HepG2 (cell line): ENCODE results near the gene JDP2. TPM values are rescaled to one million over a fixed set of nuclear protein-coding genes. Genes with fewer than 3 reads are reported as not detected.

Source experiments
- ATAC-seq: fragments of 200-7000 bp; cut with Tn5 transposase; 3 replicates; pipeline ENCODE4 v1.9.1; 2020; ENCODE audit warnings: mild to moderate bottlenecking, moderate library complexity
- BruUV-seq: library from RNA; stranded (reverse); fragments of 400-500 nt; replicated peaks from 2 replicates; lab custom pipeline; 2021; lab: Mats Ljungman, UMichigan
- CTCF ChIA-PET: fragments of 300-600 bp; formaldehyde crosslinking; extraction: SDS; loops from one replicate; lab custom pipeline; 2021; ENCODE audit warnings: low total read pairs, inconsistent platforms, low intra/inter-chr PET ratio; lab: Yijun Ruan, JAX
- POLR2A ChIA-PET: fragments of 350-600 bp; sonication (Branson Sonifier 250); formaldehyde crosslinking; loops from one replicate; lab custom pipeline; 2020; ENCODE audit warnings: antibody characterized with exemption, inconsistent platforms; lab: Yijun Ruan, JAX
- DNase-seq: peaks from one replicate; pipeline ENCODE4 v3.0.0-alpha.2; 2015; ENCODE audit warnings: low spot score
- FAIRE-seq: peaks from 3 replicates; lab custom pipeline; 2011; peaks lifted over from hg19 to GRCh38; lab: Jason Lieb, UNC
- H2AFZ ChIP-seq: one replicate; pipeline ENCODE4 v1.6.1; 2011; ENCODE audit warnings: low read length, inconsistent platforms
- H3K27ac ChIP-seq: fragments of 300-600 bp; 3 replicates; pipeline ENCODE4 v1.8.0; 2011; ENCODE audit warnings: mixed run types, mild to moderate bottlenecking, mixed read lengths, low read length, inconsistent platforms; ENCODE audit not compliant: insufficient read depth; ENCODE audit errors: extremely low read length
- H3K27me3 ChIP-seq, 2 experiments: fragments of 200-600 bp in 1 of 2; 2 replicates in 1 of 2; 3 replicates in 1 of 2; pipeline versions ENCODE4 v1.6.0 to v1.8.0; 2011; ENCODE audit warnings: low read length in 2 of 2, mild to moderate bottlenecking in 2 of 2, moderate library complexity in 2 of 2, inconsistent platforms in 1 of 2; ENCODE audit not compliant: insufficient read depth in 2 of 2, control insufficient read depth in 1 of 2
- H3K36me3 ChIP-seq, 2 experiments: fragments of 200-600 bp in 1 of 2; replicated peaks in 1 of 2; 2 replicates in 1 of 2; 3 replicates in 1 of 2; pipeline versions ENCODE4 v1.5.1 to v1.8.0; 2011; ENCODE audit warnings: low read length in 2 of 2, inconsistent platforms in 1 of 2; ENCODE audit not compliant: insufficient read depth in 2 of 2, control insufficient read depth in 1 of 2
- H3K4me1 ChIP-seq: 2 replicates; pipeline ENCODE4 v1.5.1; 2012; ENCODE audit warnings: low read length, inconsistent platforms; ENCODE audit not compliant: insufficient read depth
- H3K4me2 ChIP-seq: 2 replicates; pipeline ENCODE4 v1.6.0; 2011; ENCODE audit warnings: low read depth, low read length, inconsistent platforms
- H3K4me3 ChIP-seq, 3 experiments: fragments of 200-600 bp in 1 of 3; sonication (generic), shearing (Covaris generic) in 1 of 3; replicated peaks in 1 of 3; 2 replicates each; pipeline ENCODE4 v1.5.1; 2011 to 2016; ENCODE audit warnings: low read length in 3 of 3, inconsistent platforms in 2 of 3, low read depth in 2 of 3, mild to moderate bottlenecking in 2 of 3, control low read depth in 1 of 3, mixed read lengths in 1 of 3; ENCODE audit not compliant: insufficient read depth in 1 of 3
- H3K79me2 ChIP-seq: one replicate; pipeline ENCODE4 v1.6.1; 2011; ENCODE audit warnings: low read length, inconsistent platforms; ENCODE audit not compliant: insufficient read depth
- H3K9ac ChIP-seq: 2 replicates; pipeline ENCODE4 v1.6.0; 2011; ENCODE audit warnings: mild to moderate bottlenecking, low read depth, low read length, inconsistent platforms; ENCODE audit not compliant: insufficient read depth
- H3K9me3 ChIP-seq: 2 replicates; pipeline ENCODE4 v1.5.1; 2012; ENCODE audit warnings: mild to moderate bottlenecking, low read length
- H4K20me1 ChIP-seq: 2 replicates; pipeline ENCODE4 v1.6.0; 2011; ENCODE audit warnings: inconsistent platforms, mild to moderate bottlenecking, low read length, moderate library complexity; ENCODE audit not compliant: insufficient read depth
- CEBPB ChIP-seq: IDR thresholded peaks from 2 replicates; pipeline ENCODE4 v1.6.1; 2011; ENCODE audit warnings: low read depth, low read length, improper control_type of control experiment, borderline replicate concordance
- THAP11 ChIP-seq: IDR thresholded peaks from 2 replicates; pipeline ENCODE4 v1.6.1; 2016; ENCODE audit warnings: missing biosample characterization, missing genetic modification reagents
- ZFP36L2 ChIP-seq: sonication (generic); formaldehyde crosslinking; IDR thresholded peaks from 2 replicates; pipeline ENCODE4 v1.4.0; 2020; ENCODE audit warnings: missing genetic modification reagents
- ZNF138 ChIP-seq: sonication (generic); formaldehyde crosslinking; IDR thresholded peaks from 2 replicates; pipeline ENCODE4 v1.5.0; 2020; ENCODE audit warnings: mild to moderate bottlenecking, low read depth, missing genetic modification reagents
- ZNF274 ChIP-seq: sonication (generic); formaldehyde crosslinking; IDR thresholded peaks from 2 replicates; pipeline ENCODE4 v1.5.1; 2020; ENCODE audit warnings: mild to moderate bottlenecking, missing genetic modification reagents
- WGBS: methylation state at CpG from one replicate; pipeline ENCODE4 v1.1.6; 2017; ENCODE audit warnings: low lambda C conversion rate; 5-methylcytosine and 5-hydroxymethylcytosine counted together
- in situ Hi-C: cut with HindIII; loops from 2 replicates; pipeline ENCODE4 v1.10.0; 2017; ENCODE audit warnings: low pct_unique_long_range_greater_than_20kb; ENCODE audit not compliant: extremely low pct_ligation_motif_present
- intact Hi-C: fragments of 100-400 bp; cut with micrococcal nuclease; formaldehyde crosslinking; loops from one replicate; pipeline ENCODE4 v1.10.0; 2022; ENCODE audit not compliant: unreplicated experiment
- polyA plus RNA-seq, 8 experiments: library from polyadenylated mRNA; depleted of rRNA in 3 of 8; stranded (reverse) in 7 of 8; unstranded in 1 of 8; fragments of >200 nt; fragmentation: Illumina TruSeq in 4 of 8; extraction: Trizol in 4 of 8; gene quantifications; 2 replicates each; pipeline versions ENCODE4 v1.2.1 to v1.2.3, GENCODE V29; 2011 to 2016; ENCODE audit warnings: low read depth in 4 of 8, missing spikeins in 1 of 8, mixed read lengths in 1 of 8; ENCODE audit not compliant: insufficient read depth in 1 of 8
- total RNA-seq, 5 experiments: library from RNA; depleted of rRNA; stranded (reverse); fragments of >200 nt; fragmentation: Illumina TruSeq; extraction: Trizol; gene quantifications; 2 replicates each; pipeline ENCODE4 v1.2.3, GENCODE V29; 2016; ENCODE audit warnings: low read depth in 1 of 5

JDP2 gene
- total and polyA plus RNA-seq, 2 of the 13 experiments (the other 11 are each of a cell fraction or from before 2014, with no cell fraction given): 8.0 to 8.9 TPM

DNA sequence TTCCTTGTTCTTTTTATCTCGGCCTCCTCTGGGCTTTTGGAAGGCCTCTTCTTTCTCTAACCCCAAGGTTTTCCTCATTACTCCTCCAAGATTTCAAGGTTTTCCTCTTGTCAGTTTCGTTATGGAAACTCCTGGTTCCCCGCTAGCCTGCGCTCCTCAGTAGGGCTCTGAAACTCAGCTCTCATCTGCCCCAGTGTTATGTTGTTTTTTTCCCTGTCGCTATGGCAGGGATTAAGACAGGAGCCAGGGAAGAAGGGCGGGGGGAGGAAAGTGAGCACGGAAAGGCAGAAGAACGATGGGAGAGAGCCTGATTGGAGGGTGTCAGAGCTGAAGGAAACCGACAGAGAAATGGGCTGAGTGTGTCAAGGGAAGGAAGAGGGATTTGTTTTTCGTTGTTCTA is 26.5 kb upstream of the JDP2 start:
- POLR2A ChIA-PET: no interaction called here
- FAIRE-seq: no peak
- CTCF ChIA-PET: no interaction called here
- H3K79me2 ChIP-seq: no peaks in the 10 kb centered on the region
- no peak overlapping the region for H2AFZ ChIP-seq
- H3K4me1 ChIP-seq: no peaks in the 10 kb centered on the region
- H3K27me3 ChIP-seq: peaks cover 0 to 31% of the 10 kb centered on the region in 2 experiments; a peak in 4 of 5 replicates
- H3K27ac ChIP-seq: no peak overlapping the region
- no peak overlapping the region for H3K4me3 ChIP-seq
- in situ Hi-C loops (no loop called here), intact Hi-C loops (no loop called here)
- no peaks in the 10 kb centered on the region for H4K20me1 ChIP-seq
- no peak for DNase-seq
- no peak for TF ChIP-seq CEBPB
- TF ChIP-seq ZNF274 (CRISPR knock-in tag): no peak
- no peak for TF ChIP-seq ZFP36L2
- no TSS peak for BruUV-seq
- no peak overlapping the region for H3K4me2 ChIP-seq
- H3K9ac ChIP-seq: no peak overlapping the region
- 19% methylated on average over 10 of the region's 10 CpGs for WGBS
- H3K9me3 ChIP-seq: no peaks in the 10 kb centered on the region
- no peaks in the 10 kb centered on the region for H3K36me3 ChIP-seq
- ATAC-seq: no peak

DNA sequence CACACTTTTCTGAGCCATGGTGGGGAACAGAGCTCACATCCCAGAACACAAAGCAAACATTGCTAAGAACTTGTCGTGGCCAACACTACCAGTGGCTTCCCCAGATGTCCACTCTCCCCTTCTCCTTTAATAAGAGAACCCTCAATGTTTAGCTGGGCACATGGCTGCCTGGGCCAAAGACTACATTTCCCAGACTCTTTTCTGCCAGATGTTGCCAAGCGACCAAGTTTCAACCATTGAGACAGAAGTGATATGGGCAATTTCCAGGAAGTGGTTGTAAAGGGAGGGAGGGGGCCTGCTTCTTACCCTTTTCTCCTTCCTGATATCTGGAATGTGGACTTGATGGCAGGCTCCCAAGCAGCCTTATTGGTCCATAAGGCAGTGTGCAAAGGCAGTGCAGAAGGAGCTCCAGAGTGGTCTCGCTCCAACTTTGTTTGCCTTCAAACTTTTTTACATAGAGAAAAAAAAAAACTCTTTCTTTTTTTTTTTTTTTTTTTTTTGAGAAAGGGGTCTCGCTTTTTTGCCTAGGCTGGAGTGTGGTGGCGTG is 24.9 kb upstream of the JDP2 start:
- Histone ChIP-seq H3K36me3 (no peaks in the 10 kb centered on the region), H3K4me2 (no peak overlapping the region)

More for the DNA sequence above, 24.9 kb upstream of the JDP2 start:
- POLR2A ChIA-PET: interaction anchor here (0.6 kb wide), 1 partner anchor 143 kb away, joined by 3 read pairs; no protein-coding TSS in a partner anchor
- Histone ChIP-seq H3K4me1 (no peaks in the 10 kb centered on the region), H3K27me3 (peaks cover 0 to 31% of the 10 kb centered on the region in 2 experiments; a peak in 4 of 5 replicates), H3K4me3 (no peak overlapping the region), H4K20me1 (no peaks in the 10 kb centered on the region), H2AFZ (no peak overlapping the region), H3K9me3 (no peaks in the 10 kb centered on the region), H3K27ac (no peak overlapping the region), H3K79me2 (no peaks in the 10 kb centered on the region), H3K9ac (no peak overlapping the region)
- no peak for TF ChIP-seq ZNF138 (CRISPR knock-in tag)
- TF ChIP-seq THAP11 (CRISPR knock-in tag): 0 out of 2 replicates have a peak, but pooled peaks have one; percentile 17
- in situ Hi-C loops (no loop called here), intact Hi-C loops (no loop called here)
- 50% methylated on average over 5 of the region's 5 CpGs for WGBS
- CTCF ChIA-PET: no interaction called here
- BruUV-seq: no TSS peak
- FAIRE-seq: no peak
- no peak for DNase-seq
- no peak for ATAC-seq
